Occipital lobe (tissue), 2 donors: ENCODE results near the gene CA11. TPM values are rescaled to one million over a fixed set of nuclear protein-coding genes. Genes with fewer than 3 reads are reported as not detected.

Experiments
- DNase-seq: peaks from one replicate; lab custom pipeline; 2025; lab: John Stamatoyannopoulos, UW
- total RNA-seq: library from RNA; depleted of rRNA; stranded (reverse); fragments of >200 nt; gene quantifications from one replicate; pipeline ENCODE4 v1.2.3, GENCODE V29; 2014

CA11 gene
- total RNA-seq, 1 donor from 2014 or later, result 9.8 TPM

DNA sequence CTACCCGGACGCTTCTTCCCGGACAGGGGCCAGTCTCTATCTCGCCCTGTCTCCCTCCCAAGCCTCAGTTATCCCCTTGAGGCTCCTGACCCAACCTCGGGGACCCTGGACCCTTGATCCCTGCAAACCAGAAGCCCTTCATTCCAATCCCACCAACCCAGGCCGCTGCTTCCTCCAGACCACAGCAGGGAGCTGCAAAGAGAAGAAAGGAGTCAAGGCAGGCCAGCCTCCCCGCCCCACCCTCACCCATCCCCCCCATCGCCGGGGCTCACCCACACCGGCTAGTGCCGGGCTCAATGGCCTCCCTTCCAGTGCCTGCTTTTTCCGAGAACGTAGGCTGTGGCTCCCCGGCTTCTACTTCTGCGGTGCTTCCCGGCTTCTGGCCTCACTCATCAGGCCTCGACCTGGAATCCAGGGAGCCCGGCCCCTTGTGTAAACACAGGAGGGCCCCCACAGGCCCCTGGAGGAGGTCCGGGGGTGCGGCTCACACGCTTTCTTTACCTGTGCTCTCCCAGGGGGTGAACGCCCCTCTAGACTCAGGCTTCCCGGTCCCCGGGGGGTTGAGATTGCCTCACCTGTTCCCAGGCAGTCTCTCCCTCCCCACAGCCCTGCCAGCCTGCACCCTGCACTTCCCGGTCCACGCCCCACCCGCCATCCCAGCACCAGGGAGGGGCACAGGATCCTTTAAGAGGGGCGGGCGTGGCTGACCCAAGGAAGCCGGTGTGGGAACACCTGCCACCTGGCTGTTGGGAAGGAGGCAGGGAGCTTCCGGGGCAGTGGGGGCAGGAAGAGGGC, 31.4 kb downstream of the CA11 start, which contains the start of gene FAM83E:
Gene FAM83E (minus strand): TSS at position 641 of the 795 bp plus-strand sequence. CDS start 1,704 bp downstream, outside the sequence.
- no peak for DNase-seq

GRCh38 chr19:48613852-48614435, 32.0 kb downstream of the CA11 start:
- no peak for DNase-seq

GRCh38 chr19:48613024-48613851, 32.7 kb downstream of the CA11 start:
- no peak for DNase-seq

DNA sequence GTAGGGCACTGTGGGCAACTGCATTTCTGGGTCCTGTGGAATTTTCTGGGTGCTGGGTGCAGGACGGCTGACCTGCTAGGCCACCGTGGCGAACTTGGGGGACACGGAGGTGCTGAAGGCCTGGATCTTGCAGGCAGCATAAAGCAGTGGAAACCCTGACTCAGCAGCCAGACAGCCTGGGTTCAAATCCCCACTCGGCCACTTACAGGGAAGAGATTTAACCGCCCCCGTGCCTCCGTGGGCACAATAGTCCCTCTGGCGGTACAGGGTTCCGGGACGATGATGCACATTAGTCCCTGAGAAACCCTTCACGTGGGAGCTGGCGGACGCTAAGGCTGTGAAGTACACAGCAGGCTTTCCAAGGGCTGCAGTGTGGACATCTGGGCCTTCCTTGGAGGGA, 34.1 kb downstream of the CA11 start:
- no peak for DNase-seq

DNA sequence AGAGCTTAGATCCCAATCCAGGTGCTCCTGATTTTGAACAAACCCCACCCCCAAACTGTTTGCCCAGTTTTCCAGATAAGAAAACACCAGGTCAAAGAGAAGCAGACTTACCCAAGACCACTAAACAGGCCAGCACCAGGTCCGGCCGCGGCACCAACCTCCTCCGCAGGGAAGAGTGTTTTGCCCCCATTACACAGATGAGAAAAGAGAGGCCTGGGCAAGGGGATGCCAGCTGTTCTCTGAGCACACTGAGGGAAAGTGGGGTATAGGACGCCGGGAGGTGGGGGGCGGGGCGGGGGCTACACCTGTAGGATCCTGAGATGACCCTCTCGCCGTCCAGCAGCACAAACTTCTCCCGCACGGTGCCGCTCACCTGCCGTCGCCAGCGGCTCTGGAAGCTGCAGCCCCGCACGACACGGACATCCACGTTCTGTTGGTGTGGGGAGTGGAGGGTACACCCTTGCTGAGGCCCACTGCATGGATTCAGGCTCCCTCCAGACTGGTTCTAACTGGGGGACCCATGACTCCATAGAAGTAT, 36.3 kb downstream of the CA11 start:
- no peak for DNase-seq

DNA sequence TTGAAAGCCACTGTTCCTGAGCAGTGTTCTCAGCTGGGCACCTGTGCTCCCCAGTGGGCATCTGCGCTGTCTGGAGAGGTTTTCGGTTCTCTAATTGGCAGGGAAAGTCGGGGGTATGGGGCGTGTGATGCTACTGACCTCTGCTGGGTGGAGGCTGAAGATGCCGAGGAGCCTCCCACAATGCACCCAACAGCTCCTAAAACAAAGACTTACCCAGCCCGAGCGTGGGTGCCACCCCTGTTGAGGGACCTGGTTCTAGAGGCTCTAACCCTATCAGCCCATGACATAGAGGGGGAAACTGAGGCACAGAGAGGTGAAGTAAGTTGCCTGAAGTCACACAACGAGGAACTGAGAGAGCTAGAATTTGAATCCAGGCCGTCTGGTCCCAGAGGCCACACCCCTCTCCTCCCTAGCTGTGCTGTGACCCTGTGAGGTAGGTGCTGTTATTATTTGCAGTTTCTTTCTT, 37.2 kb downstream of the CA11 start:
- DNase-seq, result no peak

DNA sequence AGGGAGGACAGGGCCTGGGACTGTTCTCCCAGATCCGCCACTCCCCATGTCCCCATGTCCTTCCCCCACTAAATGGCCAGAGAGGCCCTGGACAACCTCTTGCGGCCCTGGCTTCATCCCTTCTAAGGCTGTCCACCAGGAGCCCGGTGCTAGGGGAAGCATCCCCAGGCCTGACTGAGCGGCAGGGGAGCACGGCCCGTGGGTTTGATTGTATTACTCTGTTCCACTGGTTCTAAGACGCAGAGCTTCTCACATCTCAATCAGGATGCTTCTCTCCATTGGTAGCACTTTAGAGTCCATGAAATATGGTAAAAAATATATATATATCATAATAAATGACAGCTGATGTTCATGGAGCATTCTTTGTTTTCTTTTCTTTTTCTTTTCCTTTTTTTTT, 38.6 kb downstream of the CA11 start:
- no peak for DNase-seq

- DNase-seq, result no peak
These were observed 39.3 kb downstream of the CA11 start, which contains the start of gene SPACA4 for GRCh38 chr19:48606463-48607358. Gene SPACA4, plus strand, starts transcription at chr19:48606742. Its CDS starts 237 bp downstream, at chr19:48606979.

DNA sequence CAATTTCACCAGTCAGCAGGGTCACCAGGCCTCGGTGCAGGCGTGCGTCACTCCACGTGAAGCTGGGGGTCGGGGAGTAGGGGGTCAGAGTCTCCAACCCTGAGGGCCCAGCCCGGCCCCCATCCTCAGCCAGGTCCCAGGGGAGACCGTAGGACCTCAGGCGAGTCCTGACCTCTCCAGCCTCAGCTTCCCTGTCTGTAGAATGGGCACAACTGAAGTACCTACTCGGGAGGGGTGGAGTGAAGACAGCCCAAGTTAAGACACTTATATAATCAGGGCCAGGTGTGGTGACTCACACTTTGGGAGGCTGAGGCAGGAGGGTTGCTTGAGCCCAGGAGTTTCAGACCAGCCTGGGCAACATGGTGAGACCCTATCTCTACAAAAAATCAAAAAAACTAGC, 42.1 kb downstream of the CA11 start:
- DNase-seq, result no peak

DNA sequence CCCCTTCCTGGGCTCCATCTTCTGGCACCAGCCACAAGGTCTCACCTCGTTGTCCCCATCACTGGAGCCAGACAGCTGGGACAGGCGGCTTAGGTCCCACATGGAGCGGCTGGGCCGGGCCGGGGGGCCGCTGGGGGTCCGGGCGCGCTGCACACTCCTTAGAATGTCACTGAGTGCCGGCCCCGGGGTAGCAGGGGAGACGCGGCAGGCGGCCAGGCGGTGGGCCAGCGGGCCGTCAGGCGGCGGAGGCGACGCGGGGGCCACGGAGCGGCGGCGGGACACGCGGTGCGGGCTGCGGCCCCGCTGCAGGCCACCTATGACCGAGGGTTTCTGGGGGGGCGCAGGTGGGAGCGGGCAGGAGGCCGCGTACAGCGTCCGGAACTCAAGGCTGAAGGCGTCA, 42.5 kb downstream of the CA11 start:
- no peak for DNase-seq

- no peak for DNase-seq
These were observed 43.0 kb downstream of the CA11 start for GRCh38 chr19:48603001-48603400.

DNA sequence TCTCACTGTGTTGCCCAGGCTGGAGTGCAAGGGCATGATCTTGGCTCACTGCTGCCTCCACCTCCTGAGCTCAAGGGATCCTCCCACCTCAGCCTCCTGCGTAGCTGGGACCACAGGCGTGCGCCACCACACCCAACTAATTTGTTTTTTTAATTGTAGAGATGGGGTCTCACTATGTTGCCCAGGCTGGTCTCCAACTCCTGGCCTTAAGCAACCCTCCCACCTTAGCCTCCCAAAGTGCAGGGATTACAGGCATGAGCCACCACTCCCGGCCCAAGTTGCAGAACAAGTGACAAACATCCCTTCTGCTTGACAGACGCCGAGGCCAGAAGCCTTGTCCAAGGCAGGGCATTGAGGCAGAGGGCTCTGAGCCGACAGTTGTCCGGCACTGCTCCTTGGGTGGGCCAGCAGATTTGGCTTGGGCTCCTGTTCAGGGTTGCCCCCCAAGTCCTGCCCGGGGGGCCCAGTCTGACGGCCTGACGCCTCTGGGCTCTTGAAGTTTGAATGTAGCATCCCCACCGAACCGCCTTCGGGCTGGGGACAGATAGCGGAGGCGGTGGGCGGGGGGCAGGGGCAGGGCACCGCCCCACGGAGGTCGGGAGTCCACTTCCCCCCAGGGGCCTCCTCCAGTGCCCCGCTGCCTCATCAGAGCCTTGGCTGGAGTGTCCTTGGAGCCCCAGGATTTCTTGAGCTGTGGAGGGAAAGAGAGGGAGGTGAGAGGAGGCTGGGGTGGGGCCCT, 45.1 kb downstream of the CA11 start:
- DNase-seq, result no peak

GRCh38 chr19:48598996-48599700, 46.8 kb downstream of the CA11 start:
- no peak for DNase-seq

DNA sequence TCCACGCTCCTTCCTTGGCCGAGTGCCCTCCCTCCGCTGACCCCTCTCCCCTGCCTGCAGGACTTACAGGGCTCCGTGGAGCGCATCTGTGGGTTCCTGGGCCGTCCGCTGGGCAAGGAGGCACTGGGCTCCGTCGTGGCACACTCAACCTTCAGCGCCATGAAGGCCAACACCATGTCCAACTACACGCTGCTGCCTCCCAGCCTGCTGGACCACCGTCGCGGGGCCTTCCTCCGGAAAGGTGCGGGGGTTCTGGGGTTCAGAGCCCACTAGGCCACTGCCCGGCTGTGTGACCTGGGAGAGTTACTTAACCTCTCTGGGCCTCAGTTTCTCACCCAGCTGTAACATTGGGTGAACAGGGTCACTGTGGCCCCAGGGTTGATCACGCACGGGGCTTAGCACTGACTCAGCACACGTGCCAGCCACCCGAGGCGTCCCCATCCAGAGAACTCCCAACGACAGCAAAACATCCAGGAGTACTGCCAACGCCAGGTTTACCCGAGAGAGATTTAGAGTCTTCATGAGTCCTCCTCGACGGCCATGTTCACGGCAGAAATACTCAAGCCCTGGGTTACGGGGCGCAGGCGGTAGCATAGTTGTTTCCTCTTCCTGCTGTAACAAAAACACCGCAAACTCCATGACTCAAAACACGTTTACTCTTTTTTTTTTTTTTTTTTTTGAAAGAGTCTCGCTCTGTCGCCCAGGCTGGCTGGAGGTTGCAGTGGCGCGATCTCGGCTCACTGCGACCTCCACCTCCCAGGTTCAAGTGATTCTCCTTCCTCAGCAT, 49.1 kb downstream of the CA11 start:
- no peak for DNase-seq

GRCh38 chr19:48596237-48596636, 49.8 kb downstream of the CA11 start:
- no peak for DNase-seq

GRCh38 chr19:48595833-48596232, 50.2 kb downstream of the CA11 start:
- no peak for DNase-seq

GRCh38 chr19:48595171-48595570, 50.8 kb downstream of the CA11 start:
- no peak for DNase-seq

DNA sequence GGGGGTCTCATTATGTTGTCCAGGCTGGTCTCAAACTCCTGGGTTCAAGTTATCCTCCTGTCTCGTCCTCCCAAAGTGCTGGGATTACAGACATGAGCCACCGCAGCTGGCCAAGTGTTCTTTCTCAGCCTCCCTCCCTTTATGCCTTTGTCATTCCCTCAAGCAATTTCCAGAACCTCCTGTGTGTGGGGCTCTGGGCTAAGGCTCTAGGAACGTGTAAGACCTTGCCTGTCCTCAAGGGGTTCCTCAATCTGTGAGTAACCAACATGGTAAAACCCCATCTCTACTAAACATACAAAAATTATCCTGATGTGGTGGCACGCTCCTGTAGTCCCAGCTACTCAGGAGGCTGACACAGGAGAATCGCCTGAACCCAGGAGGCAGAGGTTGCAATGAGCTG, 55.0 kb downstream of the CA11 start:
- DNase-seq, result no peak
